H4 (cell line): ENCODE measurements around the gene MYD88. TPM values are rescaled to one million over a fixed set of nuclear protein-coding genes. Genes with fewer than 3 reads are reported as not detected.

Experiments
- DNase-seq: peaks from one replicate; pipeline ENCODE4 v3.0.0-alpha.2; 2015; ENCODE audit warnings: low spot score
- total RNA-seq: library from RNA; depleted of rRNA; stranded (reverse); fragments of >200 nt; shearing (Covaris generic); gene quantifications from 2 replicates; pipeline ENCODE4 v1.2.3, GENCODE V29; 2014

Gene MYD88
- total RNA-seq, 1 experiment from 2014 or later = 3.8 TPM

DNA sequence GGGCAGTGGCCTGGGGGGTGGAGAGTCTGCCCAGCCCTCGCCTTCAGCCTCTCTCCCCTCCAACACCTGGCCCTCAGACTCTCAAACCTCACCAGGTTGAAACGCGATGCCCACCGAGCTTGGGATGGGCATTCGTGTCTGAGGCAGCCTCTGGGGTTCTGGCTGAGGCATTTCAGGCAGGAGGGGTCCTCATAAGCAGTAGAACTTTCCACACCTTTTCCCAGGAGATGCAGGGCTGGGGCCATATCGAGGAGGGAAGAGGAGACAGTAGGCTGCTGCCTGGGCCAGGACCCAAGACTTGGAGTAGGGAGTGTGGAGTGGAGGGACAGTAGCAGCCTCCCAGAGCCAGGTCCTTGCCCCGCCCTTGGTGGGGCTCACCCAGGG, 26.1 kb upstream of the MYD88 start:
- no peak for DNase-seq

DNA sequence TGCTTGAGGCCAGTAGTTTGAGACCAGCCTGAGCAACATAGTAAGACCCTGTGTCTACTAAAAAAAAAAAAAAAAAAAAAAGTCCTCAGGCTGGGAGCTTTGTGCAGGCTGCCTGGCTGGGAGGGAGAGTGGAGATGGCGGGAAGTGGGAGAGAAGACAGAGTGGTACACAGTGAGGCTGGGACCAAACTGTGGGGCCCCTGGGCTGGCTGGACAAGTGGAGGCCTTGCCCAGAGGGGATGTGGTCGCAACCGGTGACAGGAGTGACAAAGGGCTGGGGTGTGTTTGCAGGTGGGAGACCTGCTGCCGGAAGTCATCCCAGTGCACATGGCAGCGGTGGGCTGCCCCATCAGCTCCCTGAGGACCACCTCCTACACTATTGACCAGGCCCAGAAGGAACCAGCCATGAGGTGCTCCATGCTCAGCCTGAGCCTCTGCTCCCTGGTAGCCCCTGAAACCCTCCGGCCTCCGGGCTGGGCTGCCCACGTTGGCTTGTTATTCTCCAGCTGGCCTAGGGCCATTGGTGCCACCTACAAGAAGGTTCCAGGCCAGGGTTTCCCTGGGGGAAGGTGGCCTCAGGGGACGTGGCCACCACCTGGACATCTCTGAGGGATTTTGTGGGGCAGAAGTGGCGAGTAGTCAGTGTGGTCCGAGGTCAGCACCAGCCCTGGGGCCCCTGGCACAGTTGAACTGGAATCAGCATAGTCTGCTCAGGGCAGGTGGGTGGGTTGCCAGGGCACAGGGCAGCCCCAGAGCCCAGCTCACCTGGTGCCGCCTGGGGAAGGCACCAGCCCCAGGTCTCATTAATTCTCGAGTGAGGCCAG, 24.2 kb upstream of the MYD88 start:
- no peak for DNase-seq

- DNase-seq = no peak
These were observed 23.4 kb upstream of the MYD88 start for GRCh38 chr3:38114875-38115644.

DNA sequence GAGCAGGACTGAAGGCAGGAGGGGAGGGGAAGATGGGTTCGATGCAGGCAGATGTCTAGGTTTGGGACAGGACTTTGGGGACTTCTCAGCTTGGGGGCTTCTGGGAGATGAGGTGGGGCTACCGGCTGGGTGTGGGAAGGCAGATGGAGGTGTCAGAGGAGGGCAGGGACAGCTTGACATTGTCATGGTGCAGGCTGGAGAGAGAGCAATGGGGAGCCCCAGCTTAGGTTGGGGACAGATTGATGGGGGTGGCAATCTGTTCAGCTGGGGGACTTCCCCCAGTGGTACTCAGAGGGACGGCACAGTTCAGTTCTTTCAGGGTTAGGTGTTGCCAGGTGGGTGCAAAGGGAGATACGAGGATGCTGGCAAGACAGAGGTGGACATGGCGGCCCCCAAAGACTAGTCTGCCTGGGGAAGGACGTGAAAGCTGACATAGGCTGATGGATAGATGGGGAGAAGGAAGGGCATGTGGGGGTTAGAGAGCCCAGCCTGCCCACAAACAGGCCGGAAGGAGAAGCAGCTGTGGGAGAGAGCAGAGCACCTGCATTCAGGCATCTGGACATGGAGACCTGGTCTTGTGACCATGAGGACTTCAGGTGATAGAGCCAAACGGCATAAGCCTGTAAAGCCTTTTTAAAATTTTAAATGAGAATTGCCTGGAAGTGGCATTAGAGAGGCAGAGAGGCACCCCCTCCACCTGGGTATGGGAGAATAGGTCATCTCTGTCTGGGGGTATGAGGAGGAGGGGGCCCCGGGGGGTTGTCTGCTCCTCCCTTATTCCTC, 22.6 kb upstream of the MYD88 start:
- no peak for DNase-seq

DNA sequence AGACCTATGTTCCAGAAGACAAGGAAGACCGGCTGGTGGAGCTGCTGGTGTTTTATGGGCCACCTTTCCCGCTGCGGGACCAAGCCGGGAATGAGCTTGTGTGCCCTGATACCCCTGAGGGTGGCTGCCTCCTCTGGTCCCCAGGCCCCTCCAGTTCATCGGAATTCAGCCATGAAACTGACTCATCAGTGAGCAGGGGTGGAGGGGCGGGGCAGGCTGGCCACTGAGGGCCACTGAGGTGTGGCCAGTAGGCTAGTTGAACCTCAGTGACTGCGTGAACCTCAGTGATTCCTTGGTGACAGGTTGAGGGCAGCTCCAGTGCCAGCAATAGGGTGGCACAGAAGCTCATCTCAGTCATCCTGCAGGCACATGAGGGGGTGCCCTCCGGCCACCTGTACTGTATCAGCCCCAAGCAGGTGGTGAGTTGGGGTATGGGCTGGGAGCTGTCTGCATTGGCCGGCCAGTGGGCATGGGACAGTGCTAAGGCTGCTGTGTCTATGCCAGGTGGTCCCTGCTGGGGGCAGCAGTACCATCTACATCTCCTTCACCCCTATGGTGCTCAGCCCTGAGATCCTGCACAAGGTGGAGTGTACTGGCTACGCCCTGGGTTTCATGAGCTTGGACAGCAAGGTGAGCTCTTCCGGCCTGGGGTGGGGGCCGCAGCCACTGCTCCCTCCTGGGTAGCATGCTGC, 21.8 kb upstream of the MYD88 start:
- no peak for DNase-seq

GRCh38 chr3:38117163-38117716, 21.2 kb upstream of the MYD88 start:
- DNase-seq = no peak

DNA sequence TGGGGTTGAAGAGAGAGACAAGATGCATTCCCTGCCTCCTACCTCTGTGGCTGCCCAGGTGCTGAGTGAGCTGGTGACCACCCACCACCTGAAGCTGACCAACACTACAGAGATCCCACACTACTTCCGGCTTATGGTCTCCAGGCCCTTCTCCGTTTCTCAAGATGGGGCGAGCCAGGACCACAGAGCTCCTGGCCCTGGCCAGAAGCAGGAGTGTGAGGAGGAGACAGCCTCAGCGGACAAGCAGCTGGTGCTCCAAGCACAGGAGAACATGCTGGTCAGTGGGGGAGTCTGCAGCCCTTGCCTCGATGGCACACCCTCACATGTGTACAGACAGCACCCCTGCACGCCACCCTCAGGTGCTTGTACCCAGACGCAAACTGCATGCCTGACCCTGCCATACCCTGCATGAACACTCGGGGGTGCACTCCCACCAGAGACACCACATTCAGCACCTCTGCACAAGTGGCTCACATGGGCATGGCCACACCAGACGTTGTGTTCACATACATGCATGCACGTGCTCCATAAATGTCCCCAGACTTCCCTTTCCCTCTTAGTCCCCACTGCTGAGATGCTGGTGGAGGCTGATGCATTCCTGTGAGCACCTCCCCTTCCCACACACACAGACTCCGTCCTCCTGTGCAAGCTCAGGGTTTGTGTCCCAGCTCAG, 20.6 kb upstream of the MYD88 start:
- DNase-seq = peak; percentile 48

DNA sequence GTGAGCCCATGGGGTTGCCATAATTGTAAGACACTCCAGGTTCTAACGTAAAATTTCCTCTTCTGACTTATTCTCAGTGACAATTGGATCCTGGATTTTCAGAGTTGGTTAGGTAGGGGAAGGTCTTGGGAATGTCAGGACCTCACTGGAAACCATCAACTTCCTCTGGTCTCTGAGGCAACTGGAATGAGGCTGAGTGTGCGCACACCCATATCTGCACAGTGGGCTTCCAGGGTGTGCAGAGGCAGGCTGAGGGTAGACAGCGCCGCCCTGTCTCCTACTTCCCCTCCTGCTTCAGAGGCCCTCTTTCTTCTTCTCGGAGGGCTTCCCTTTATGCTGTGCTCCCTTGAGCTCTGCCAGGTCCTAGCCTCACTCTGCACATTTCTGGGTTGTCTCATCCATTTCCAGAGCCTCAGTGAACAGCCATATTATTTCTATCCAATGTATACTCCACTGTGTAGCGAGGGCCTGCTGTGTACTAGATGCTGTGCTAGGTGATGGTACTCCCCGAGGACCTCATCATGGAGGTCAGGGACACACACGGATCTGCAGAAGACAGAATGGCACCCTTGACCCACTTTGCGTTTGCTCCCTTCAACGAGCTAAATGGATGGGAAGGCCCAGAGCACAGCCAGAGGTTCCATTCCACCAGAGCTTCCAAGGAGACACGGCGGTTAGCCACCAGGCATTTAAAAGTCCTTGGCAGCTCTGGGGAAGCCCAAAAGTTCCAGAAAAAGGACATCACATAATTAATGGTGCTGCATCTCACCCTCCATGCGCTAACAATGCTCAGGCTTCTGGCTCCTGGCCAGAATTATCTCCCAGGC, 19.8 kb upstream of the MYD88 start:
- no peak for DNase-seq

- no peak for DNase-seq
These were observed 19.3 kb upstream of the MYD88 start for GRCh38 chr3:38119248-38119544.

DNA sequence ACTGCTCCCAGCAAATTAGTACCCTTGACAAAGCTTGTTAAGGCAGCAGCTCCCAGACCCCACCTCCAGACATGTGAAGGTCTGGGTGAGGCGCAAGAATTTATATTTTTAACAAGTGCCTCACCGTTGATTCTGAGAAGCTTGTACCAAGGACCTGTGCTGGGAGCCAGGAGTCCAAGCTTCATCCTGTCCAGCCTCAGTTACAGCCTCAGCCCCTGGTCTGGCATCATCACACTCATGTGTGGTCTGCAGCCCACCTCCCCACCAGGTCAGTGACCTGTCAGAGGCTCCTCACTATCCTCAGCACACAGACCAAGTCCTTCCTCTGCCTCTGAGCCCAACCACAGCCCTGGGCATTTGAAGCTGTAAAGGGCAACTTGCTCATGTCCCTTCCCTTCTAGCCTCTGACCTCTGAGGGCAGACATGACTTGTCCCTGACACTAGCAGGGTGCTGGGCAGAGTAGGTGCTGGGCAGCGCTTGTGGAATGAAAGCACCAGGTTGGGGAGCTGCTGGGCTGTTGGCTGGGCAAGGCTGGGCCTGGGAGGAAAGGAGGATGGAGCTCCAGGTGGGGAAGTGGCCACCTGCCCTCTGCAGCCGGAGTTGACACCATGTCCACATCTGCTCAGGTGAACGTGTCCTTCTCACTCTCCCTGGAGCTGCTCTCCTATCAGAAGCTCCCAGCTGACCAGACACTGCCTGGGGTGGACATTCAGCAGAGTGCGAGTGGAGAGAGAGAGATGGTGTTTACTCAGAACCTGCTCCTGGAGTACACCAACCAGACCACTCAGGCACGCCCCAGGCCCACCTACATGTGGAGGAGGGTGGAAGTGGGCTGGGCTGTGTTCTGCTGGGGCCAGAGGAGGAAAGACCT, 18.4 kb upstream of the MYD88 start:
- DNase-seq = no peak

DNA sequence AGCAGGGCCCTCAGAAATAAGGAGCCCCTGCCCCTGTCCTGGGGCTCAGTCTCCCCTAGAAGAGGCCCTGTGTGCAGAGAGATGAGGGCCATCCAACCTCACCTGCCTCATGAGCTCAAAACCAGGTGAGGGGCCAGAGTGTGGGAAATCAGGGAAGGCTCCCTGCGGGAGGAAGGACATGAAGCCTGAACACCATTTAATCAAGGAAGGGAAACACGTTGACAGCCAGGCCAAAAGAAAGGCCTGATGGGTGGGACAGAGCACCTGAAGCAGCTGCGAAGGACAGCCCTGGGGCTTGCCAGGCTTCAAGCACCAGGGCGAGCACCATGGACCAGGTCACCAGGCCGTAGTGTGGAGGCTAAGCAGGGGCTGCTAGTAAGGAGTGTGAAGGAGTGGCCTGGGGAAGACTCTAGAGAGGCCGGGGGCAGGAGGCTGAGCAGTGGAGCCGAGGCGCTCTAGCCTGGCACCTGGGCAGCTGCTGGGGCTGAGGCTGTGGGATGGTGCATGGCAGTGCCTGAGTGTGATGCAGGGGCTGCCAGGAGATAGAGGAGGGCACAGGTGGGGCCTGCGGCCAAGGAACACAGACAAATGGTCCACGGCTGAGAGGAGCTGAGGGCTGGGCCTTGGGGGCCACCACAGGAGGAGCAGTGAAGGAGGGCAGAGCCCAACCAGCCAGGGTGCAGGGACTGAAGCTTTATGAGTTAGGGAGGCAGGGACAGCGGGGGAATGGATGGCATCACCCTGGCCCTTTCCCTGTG, 17.6 kb upstream of the MYD88 start:
- DNase-seq = no peak

- no peak for DNase-seq
These were observed 17.0 kb upstream of the MYD88 start for GRCh38 chr3:38121451-38121831.

DNA sequence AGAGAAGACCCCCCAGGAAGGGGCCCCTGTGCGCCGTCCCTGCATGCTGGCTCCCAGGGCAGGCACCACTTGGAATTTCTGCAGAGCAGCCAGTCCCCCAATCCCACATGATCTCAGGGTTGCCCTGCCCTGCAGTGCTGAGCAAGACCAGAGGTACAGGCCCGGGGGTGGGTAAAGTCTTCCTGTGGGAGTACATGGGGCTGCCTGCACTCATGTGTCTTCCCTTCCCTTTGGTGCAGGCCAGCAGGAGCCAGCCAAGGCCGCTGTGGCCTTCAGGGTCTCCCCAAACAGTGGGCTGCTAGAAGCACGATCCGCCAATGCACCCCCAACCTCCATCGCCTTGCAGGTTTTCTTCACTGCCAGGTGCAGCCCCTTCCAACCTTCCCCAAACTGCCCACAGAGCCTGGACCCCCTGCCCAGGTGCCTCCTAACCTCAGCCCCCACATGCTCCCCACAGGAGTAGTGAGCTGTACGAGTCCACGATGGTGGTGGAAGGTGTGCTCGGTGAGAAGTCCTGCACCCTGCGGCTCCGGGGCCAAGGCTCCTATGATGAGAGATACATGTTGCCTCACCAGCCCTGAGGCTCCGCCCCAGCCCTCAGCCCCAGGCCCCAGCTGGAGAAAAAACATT, 16.5 kb upstream of the MYD88 start:
- DNase-seq = no peak

DNA sequence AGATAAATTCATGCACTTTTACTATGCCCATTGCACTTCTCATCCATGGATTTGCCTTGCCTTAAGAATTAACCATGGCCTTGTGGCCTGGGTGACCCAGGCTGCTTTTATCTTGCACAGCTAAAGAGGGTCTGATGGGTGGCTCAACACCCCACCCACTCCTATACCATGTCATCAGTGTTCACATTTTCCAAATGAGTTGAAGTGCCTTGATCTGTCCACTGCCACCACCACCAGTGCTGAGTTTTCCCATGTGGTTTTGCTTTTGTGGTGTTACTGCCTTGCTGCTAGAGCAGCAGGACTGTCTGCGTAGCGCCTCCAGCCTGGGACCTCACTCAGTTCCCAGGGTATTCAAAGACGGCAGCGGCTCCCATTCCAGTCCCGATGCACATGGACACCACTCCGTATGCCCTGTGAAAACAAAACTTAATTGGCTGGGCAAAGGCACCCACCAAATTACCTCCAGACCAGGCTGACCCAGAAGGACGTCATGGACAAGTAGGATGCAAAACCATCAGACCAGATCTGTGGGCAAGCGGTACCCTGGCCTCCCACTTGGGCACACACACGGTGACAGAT, 15.7 kb upstream of the MYD88 start:
- no peak for DNase-seq

GRCh38 chr3:38124324-38125122, 13.9 kb upstream of the MYD88 start:
- DNase-seq = no peak

DNA sequence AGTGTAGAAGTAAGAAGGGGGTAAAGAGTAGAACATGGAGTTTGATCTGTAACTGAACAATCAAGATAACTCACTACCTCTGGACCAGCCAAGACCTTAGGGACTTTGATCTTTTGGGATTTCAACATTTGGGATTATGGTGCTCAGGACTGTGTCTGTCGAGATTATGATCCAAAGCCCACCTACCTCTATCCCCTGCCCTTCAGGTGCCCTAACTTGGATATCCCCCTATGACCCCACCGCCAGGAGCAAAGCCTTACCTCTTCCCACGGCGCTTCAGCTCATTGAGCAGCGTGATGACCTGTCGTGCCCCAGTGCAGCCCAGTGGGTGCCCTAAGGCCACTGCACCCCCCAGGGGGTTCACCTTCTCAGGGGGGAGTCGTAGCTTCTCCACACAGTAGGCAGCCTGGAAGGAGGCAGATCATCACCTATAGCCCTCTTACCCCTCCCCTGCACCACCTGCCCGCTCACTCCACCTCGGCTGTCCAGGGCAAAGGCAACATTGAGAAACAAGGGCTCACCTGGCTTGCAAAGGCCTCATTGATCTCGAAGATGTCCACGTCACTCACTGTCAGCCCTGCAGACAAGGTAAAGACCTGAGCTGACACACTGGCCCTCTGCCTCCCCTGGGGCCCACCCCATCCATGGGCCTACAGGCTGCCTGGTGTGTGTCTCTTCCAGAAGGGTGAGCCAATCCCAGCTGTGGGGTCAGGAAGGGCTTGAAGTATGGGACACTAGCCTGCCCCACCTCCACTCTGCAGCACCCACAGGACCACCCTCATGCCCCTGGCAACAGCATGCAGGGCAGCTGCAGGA, 12.9 kb upstream of the MYD88 start:
- DNase-seq = no peak
